A375 (cell line): ENCODE measurements around the gene KIF15. TPM values are rescaled to one million over a fixed set of nuclear protein-coding genes. Genes with fewer than 3 reads are reported as not detected.

Experiments used
- total RNA-seq: library from RNA; depleted of rRNA; stranded (reverse); fragments of >200 nt; shearing (Covaris generic); gene quantifications from 2 replicates; pipeline ENCODE4 v1.2.3, GENCODE V29; 2014; rRNA removed

Gene KIF15, protein sequence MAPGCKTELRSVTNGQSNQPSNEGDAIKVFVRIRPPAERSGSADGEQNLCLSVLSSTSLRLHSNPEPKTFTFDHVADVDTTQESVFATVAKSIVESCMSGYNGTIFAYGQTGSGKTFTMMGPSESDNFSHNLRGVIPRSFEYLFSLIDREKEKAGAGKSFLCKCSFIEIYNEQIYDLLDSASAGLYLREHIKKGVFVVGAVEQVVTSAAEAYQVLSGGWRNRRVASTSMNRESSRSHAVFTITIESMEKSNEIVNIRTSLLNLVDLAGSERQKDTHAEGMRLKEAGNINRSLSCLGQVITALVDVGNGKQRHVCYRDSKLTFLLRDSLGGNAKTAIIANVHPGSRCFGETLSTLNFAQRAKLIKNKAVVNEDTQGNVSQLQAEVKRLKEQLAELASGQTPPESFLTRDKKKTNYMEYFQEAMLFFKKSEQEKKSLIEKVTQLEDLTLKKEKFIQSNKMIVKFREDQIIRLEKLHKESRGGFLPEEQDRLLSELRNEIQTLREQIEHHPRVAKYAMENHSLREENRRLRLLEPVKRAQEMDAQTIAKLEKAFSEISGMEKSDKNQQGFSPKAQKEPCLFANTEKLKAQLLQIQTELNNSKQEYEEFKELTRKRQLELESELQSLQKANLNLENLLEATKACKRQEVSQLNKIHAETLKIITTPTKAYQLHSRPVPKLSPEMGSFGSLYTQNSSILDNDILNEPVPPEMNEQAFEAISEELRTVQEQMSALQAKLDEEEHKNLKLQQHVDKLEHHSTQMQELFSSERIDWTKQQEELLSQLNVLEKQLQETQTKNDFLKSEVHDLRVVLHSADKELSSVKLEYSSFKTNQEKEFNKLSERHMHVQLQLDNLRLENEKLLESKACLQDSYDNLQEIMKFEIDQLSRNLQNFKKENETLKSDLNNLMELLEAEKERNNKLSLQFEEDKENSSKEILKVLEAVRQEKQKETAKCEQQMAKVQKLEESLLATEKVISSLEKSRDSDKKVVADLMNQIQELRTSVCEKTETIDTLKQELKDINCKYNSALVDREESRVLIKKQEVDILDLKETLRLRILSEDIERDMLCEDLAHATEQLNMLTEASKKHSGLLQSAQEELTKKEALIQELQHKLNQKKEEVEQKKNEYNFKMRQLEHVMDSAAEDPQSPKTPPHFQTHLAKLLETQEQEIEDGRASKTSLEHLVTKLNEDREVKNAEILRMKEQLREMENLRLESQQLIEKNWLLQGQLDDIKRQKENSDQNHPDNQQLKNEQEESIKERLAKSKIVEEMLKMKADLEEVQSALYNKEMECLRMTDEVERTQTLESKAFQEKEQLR (N-terminal part only)
- total RNA-seq: 25.1 and 33.3 TPM in 2 replicates

DNA sequence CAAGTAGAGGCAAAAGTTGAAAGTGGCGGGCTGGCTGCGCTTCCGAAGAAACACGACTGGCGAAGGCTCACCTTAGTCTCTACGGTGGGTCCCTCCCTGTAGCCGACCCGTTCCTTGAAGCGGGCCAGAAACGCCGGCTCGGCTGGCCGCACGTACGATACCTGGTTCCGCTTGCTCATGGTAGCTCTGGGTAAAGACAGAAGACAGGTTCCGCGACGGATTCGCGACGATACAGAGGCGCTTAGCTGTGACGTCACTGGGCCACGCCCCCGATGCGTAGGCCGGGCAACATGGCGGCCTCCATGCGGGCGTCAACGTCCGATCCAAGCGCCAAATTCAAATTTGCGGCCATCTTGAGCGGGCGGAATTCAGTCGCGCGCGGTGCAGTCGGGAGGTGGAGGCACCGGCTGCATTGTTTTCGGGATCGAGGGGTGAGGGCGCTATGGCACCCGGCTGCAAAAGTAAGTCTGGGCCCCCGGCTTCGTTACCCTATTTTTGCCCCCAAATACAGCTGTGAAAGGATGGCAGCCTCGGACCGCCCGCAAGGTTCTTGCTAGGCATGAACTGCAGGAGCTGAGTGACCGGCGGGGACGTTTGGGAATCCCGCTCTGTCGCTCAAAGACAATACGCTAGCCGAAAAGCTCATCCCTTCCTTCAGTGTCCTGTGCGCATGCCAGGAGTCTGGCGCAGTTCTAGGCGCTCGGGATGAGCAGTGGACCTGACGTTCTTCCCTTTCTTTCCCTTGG lies at the start of gene KIF15, which contains the start of gene KIAA1143:
Gene KIF15 (plus strand): TSS at position 371 of the 746 bp plus-strand sequence. CDS start 72 bp downstream, at position 443.
Gene KIAA1143 (minus strand): TSS at position 196 of the 746 bp plus-strand sequence. CDS start 17 bp downstream, at position 179.

GRCh38 chr3:44712455-44713075 lies 49.0 kb upstream of the KIF15 start, which contains the start of gene ZNF502:
Gene ZNF502, plus strand, starts transcription at chr3:44712660. Its CDS starts 7,602 bp downstream, at chr3:44720262.

GRCh38 chr3:44729384-44729910 lies 32.1 kb upstream of the KIF15 start, which contains the start of gene ZNF501:
Gene ZNF501, plus strand, starts transcription at chr3:44729635. Its CDS starts 4,787 bp downstream, at chr3:44734422.

GRCh38 chr3:44861412-44862225 lies 100.0 kb downstream of the KIF15 start, which contains the start of gene TMEM42:
Gene TMEM42, plus strand, starts transcription at chr3:44861912. Its CDS starts 13 bp downstream, at chr3:44861925.

DNA sequence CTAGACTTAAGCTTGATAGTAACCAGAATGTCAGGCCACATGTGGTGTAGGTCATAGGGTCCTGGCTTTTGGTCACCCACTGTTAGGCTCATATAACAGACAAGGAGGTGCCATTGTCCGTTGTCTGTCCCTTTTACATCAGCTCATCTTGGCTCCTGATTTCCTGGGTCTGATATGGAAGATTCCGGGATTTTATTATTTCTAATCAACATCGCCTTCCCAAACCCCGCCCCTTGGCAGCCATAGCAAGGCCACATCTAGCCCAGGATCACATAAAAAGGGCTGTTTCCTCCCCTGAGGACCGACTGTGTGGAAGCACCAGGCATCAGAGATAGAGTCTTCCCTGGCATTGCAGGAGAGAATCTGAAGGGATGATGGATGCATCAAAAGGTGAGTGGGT lies 112.7 kb downstream of the KIF15 start, which contains the start of gene TGM4:
Gene TGM4 (plus strand): TSS at position 301 of the 400 bp plus-strand sequence. CDS start 71 bp downstream, at position 372.

Other genes with a start within 250 kb of the KIF15 start
- not detected in 2 replicates for gene ZKSCAN7, start 206.6 kb upstream of the KIF15 start, total RNA-seq
- 0.24 and 0.30 TPM in 2 replicates for gene ZNF660, start 176.8 kb upstream of the KIF15 start, total RNA-seq
- 9.6 and 12.0 TPM in 2 replicates for gene ZNF197, start 136.8 kb upstream of the KIF15 start, total RNA-seq
- gene ZNF35, start 113.1 kb upstream of the KIF15 start, total RNA-seq: 9.9 and 15.7 TPM in 2 replicates
- 1.1 and 3.0 TPM in 2 replicates for gene ZNF502, start 49.1 kb upstream of the KIF15 start, total RNA-seq
- gene ZNF501, start 32.2 kb upstream of the KIF15 start, total RNA-seq: 1.4 and 1.5 TPM in 2 replicates
- 14.6 and 22.5 TPM in 2 replicates for gene KIAA1143, start 175 bp upstream of the KIF15 start, total RNA-seq
- 22.3 and 27.7 TPM in 2 replicates for gene TMEM42, start 100.1 kb downstream of the KIF15 start, total RNA-seq
- gene TGM4, start 112.8 kb downstream of the KIF15 start, total RNA-seq: 0.80 TPM in 1 of 2 replicates, not detected in the other
- gene ZDHHC3, start 214.4 kb downstream of the KIF15 start, total RNA-seq: 48.3 and 51.1 TPM in 2 replicates
- gene EXOSC7, start 214.4 kb downstream of the KIF15 start, total RNA-seq: 67.9 and 69.1 TPM in 2 replicates